HG02870 (cell line): ENCODE data around the gene LRFN2.

Experiments
- ATAC-seq: cut with Tn5 transposase; IDR thresholded peaks from one replicate; pipeline ENCODE4 v1.9.1; 2021; ENCODE audit warnings: mild to moderate bottlenecking, moderate library complexity; ENCODE audit not compliant: unreplicated experiment

LRFN2 gene

GRCh38 chr6:40545954-40546353 lies 41.2 kb downstream of the LRFN2 start:
- ATAC-seq = no peak

GRCh38 chr6:40543776-40544175 lies 43.4 kb downstream of the LRFN2 start:
- ATAC-seq = no peak

GRCh38 chr6:40543146-40543545 lies 44.0 kb downstream of the LRFN2 start:
- no peak for ATAC-seq

- ATAC-seq = no peak
These were observed 44.9 kb downstream of the LRFN2 start for GRCh38 chr6:40542175-40542764.

GRCh38 chr6:40541556-40542174 lies 45.5 kb downstream of the LRFN2 start:
- no peak for ATAC-seq

- no peak for ATAC-seq
These were observed 46.4 kb downstream of the LRFN2 start for GRCh38 chr6:40540790-40541189.

- ATAC-seq = no peak
These were observed 47.3 kb downstream of the LRFN2 start for GRCh38 chr6:40539853-40540252.

- no peak for ATAC-seq
These were observed 48.6 kb downstream of the LRFN2 start for GRCh38 chr6:40538556-40538955.

GRCh38 chr6:40537446-40537845 lies 49.7 kb downstream of the LRFN2 start:
- ATAC-seq = no peak

GRCh38 chr6:40536442-40536841 lies 50.7 kb downstream of the LRFN2 start:
- ATAC-seq = no peak

- no peak for ATAC-seq
These were observed 51.3 kb downstream of the LRFN2 start for GRCh38 chr6:40535819-40536380.

GRCh38 chr6:40535110-40535818 lies 51.9 kb downstream of the LRFN2 start:
- ATAC-seq = no peak

GRCh38 chr6:40532349-40533000 lies 54.7 kb downstream of the LRFN2 start:
- no peak for ATAC-seq

GRCh38 chr6:40529919-40530318 lies 57.2 kb downstream of the LRFN2 start:
- ATAC-seq = no peak

- no peak for ATAC-seq
These were observed 58.1 kb downstream of the LRFN2 start for GRCh38 chr6:40529040-40529439.

- ATAC-seq = no peak
These were observed 59.1 kb downstream of the LRFN2 start for GRCh38 chr6:40528051-40528450.

GRCh38 chr6:40526036-40526435 lies 61.1 kb downstream of the LRFN2 start:
- no peak for ATAC-seq

- ATAC-seq = no peak
These were observed 62.2 kb downstream of the LRFN2 start for GRCh38 chr6:40524797-40525585.

GRCh38 chr6:40523505-40524172 lies 63.5 kb downstream of the LRFN2 start:
- ATAC-seq = no peak

GRCh38 chr6:40521496-40521895 lies 65.7 kb downstream of the LRFN2 start:
- ATAC-seq = no peak
